HEK293T (cell line): Measurements from ENCODE around the gene BCAR1.

Source experiments
- ARNT ChIP-seq: fragments of 450-650 bp; IDR thresholded peaks from 2 replicates; pipeline ENCODE4 v1.6.1; 2017; ENCODE audit warnings: mild to moderate bottlenecking
- BHLHE40 ChIP-seq: fragments of 450-650 bp; IDR thresholded peaks from 2 replicates; pipeline ENCODE4 v1.6.1; 2016; ENCODE audit warnings: mild to moderate bottlenecking, moderate library complexity, borderline replicate concordance
- CTBP1 ChIP-seq: fragments of 450-650 bp; IDR thresholded peaks from 2 replicates; pipeline ENCODE4 v1.6.1; 2016; ENCODE audit warnings: borderline replicate concordance
- ELF4 ChIP-seq: fragments of 450-650 bp; IDR thresholded peaks from 2 replicates; pipeline ENCODE4 v1.6.1; 2017; ENCODE audit warnings: antibody characterized with exemption
- FOXA1 ChIP-seq: fragments of 450-650 bp; IDR thresholded peaks from 2 replicates; pipeline ENCODE4 v1.6.1; 2016; ENCODE audit warnings: mild to moderate bottlenecking
- FOXK2 ChIP-seq: fragments of 450-650 bp; IDR thresholded peaks from 2 replicates; pipeline ENCODE4 v1.6.1; 2016; ENCODE audit warnings: mild to moderate bottlenecking
- L3MBTL2 ChIP-seq: fragments of 450-650 bp; conservative IDR thresholded peaks from 2 replicates; pipeline ENCODE4 v1.6.1; 2016; ENCODE audit warnings: mild to moderate bottlenecking
- SP1 ChIP-seq: fragments of 450-650 bp; IDR thresholded peaks from 2 replicates; pipeline ENCODE4 v1.6.1; 2017
- SUZ12 ChIP-seq: fragments of 450-650 bp; IDR thresholded peaks from 2 replicates; pipeline ENCODE4 v1.6.1; 2016; ENCODE audit warnings: mild to moderate bottlenecking
- TF ChIP-seq, protein P1 (sequence below): fragments of 450-650 bp; IDR thresholded peaks from 2 replicates; pipeline ENCODE4 v1.6.1; 2016

DNA sequence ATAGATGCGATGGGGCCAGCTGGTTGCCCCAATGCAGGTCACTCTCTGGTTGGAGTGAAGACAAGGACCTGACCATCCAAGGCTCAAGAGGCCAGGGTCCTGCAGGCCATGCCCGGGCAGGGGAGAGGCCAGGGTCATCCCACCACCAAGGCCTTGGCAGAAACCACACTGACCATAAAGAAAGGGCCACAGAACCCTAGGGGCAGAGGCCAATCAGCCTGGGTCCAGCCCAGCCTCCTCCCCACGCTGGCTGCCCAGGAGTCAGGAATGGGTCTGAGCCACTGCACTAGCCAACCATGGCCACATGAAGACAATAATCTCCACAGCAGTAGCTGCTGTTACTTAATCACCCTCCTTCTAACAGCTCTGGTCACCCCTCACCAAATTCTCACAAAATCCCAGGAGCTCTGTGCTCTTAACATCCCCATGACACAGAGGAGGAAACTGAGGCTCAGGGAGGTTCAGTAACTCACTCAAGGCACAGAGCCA, 10.2 kb upstream of the BCAR1 start:
- TF ChIP-seq SUZ12 (no peak), L3MBTL2 (no peak), ARNT (no peak), FOXK2 (no peak), ELF4 (no peak), SP1 (no peak), FOXA1 (no peak), BHLHE40 (no peak), CTBP1 (no peak)
- TF ChIP-seq, protein P1, sequence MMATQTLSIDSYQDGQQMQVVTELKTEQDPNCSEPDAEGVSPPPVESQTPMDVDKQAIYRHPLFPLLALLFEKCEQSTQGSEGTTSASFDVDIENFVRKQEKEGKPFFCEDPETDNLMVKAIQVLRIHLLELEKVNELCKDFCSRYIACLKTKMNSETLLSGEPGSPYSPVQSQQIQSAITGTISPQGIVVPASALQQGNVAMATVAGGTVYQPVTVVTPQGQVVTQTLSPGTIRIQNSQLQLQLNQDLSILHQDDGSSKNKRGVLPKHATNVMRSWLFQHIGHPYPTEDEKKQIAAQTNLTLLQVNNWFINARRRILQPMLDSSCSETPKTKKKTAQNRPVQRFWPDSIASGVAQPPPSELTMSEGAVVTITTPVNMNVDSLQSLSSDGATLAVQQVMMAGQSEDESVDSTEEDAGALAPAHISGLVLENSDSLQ = no peak
